MM.1S (cell line): Measurements from ENCODE around the gene YWHAE.

Source experiments
- EZH2 ChIP-seq: fragments of 300-600 bp; sonication (generic); optimal IDR thresholded peaks from 2 replicates; pipeline ENCODE3; 2017; ENCODE audit warnings: low read depth, mild to moderate bottlenecking, antibody characterized with exemption, low read length, mixed read lengths
- EZH2phosphoT487 ChIP-seq: fragments of 300-600 bp; sonication (generic); IDR thresholded peaks from 2 replicates; pipeline ENCODE4 v1.6.1; 2018; ENCODE audit warnings: antibody characterized with exemption, low read length
- TF ChIP-seq, protein P1 (sequence below): fragments of 300-600 bp; sonication (generic); IDR thresholded peaks from 2 replicates; pipeline ENCODE4 v1.5.1; 2016; ENCODE audit warnings: antibody characterized with exemption, low read length, mixed read lengths

DNA sequence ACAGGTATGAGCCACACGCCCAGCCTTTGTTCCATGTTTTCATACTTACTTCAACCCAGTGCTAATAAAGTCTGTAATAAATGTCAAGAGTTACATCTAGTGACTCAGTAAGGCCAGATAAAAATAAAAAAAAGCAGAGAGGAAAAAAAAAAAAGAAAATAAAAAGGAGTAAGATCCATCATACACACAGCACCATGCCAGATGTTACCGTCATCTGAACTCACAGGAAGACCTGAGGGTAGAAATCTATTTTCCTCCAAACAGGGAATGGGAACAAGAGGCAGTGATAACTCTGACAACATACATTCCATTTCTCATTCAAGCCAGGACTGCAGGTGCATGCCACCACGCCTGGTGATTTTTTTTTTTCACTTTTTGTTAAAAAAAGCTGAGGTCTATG is 35.3 kb upstream of the YWHAE start:
- TF ChIP-seq, protein P1, sequence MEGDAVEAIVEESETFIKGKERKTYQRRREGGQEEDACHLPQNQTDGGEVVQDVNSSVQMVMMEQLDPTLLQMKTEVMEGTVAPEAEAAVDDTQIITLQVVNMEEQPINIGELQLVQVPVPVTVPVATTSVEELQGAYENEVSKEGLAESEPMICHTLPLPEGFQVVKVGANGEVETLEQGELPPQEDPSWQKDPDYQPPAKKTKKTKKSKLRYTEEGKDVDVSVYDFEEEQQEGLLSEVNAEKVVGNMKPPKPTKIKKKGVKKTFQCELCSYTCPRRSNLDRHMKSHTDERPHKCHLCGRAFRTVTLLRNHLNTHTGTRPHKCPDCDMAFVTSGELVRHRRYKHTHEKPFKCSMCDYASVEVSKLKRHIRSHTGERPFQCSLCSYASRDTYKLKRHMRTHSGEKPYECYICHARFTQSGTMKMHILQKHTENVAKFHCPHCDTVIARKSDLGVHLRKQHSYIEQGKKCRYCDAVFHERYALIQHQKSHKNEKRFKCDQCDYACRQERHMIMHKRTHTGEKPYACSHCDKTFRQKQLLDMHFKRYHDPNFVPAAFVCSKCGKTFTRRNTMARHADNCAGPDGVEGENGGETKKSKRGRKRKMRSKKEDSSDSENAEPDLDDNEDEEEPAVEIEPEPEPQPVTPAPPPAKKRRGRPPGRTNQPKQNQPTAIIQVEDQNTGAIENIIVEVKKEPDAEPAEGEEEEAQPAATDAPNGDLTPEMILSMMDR: no peak
- TF ChIP-seq EZH2phosphoT487 (no peak), EZH2 (no peak)
